Skeletal muscle tissue (tissue), 4 donors: ENCODE data around the gene USP50. TPM values are rescaled to one million over a fixed set of nuclear protein-coding genes. Genes with fewer than 3 reads are reported as not detected.
"Not testable (repeated sequence)": the region's sequence is repeated elsewhere in the genome, so short reads cannot be mapped to it uniquely, and the experiment has no call there.

ENCODE experiments used
- H3K27ac ChIP-seq: one replicate; pipeline ENCODE4 v1.7.0; 2013; ENCODE audit warnings: mild to moderate bottlenecking, low read depth, low read length, inconsistent platforms
- H3K27me3 ChIP-seq, 3 donors: one replicate each; pipeline ENCODE4 v1.7.0; 2013; ENCODE audit warnings: low read length in 3 of 3; ENCODE audit not compliant: control insufficient read depth in 3 of 3, insufficient read depth in 3 of 3
- H3K36me3 ChIP-seq, 3 donors: one replicate each; pipeline ENCODE4 v1.7.0; 2013; ENCODE audit warnings: low read length in 3 of 3; ENCODE audit not compliant: control insufficient read depth in 3 of 3, insufficient read depth in 3 of 3
- H3K4me1 ChIP-seq, 3 donors: one replicate each; pipeline ENCODE4 v1.7.0; 2013; ENCODE audit warnings: low read length in 3 of 3, mild to moderate bottlenecking in 3 of 3; ENCODE audit not compliant: control insufficient read depth in 3 of 3, insufficient read depth in 3 of 3
- H3K4me3 ChIP-seq, 3 donors: one replicate each; pipeline ENCODE4 v1.7.0; 2013; ENCODE audit warnings: low read length in 3 of 3
- H3K9ac ChIP-seq, 3 donors: one replicate each; pipeline ENCODE4 v1.7.0; 2013; ENCODE audit warnings: low read length in 3 of 3, mild to moderate bottlenecking in 3 of 3, moderate library complexity in 2 of 3, low read depth in 1 of 3
- H3K9me3 ChIP-seq, 3 donors: one replicate each; pipeline ENCODE4 v1.7.0; 2013; ENCODE audit warnings: low read length in 3 of 3; ENCODE audit not compliant: control insufficient read depth in 3 of 3
- total RNA-seq: library from RNA; depleted of rRNA; stranded (reverse); fragments of >200 nt; gene quantifications from one replicate; pipeline ENCODE4 v1.2.3, GENCODE V29; 2014
- donor health status: Osteomylitis.

USP50 gene
- total RNA-seq, 1 donor from 2014 or later, result not detected

- Histone ChIP-seq H3K27ac (no peak overlapping the region), H3K9ac (no peak overlapping the region), H3K36me3 (no peaks in the 10 kb centered on the region), H3K4me3 (no peak overlapping the region), H3K4me1 (no peaks in the 10 kb centered on the region), H3K9me3 (peaks cover 0 to 3% (median 3%) of the 10 kb centered on the region in 3 donors), H3K27me3 (no peaks in the 10 kb centered on the region)
Measured at GRCh38 chr15:50513001-50513400, 33.5 kb downstream of the USP50 start.

- H3K9me3 ChIP-seq, result no peaks in the 10 kb centered on the region
- H3K9ac ChIP-seq, result no peak overlapping the region
- H3K27ac ChIP-seq, result no peak overlapping the region
- H3K27me3 ChIP-seq, result no peaks in the 10 kb centered on the region
- no peak overlapping the region for H3K4me3 ChIP-seq
- no peaks in the 10 kb centered on the region for H3K4me1 ChIP-seq
- peaks cover 0 to 13% (median 2%) of the 10 kb centered on the region in 3 donors for H3K36me3 ChIP-seq
Measured at GRCh38 chr15:50506121-50506520, 40.3 kb downstream of the USP50 start.

GRCh38 chr15:50505656-50506055 is 40.8 kb downstream of the USP50 start:
- H3K36me3 ChIP-seq, result peaks cover 2 to 13% (median 3%) of the 10 kb centered on the region in 3 donors
- not testable (repeated sequence) for H3K9ac ChIP-seq, H3K27me3 ChIP-seq, H3K27ac ChIP-seq, H3K4me1 ChIP-seq, H3K9me3 ChIP-seq, H3K4me3 ChIP-seq

- H3K4me3 ChIP-seq, result no peak overlapping the region
- H3K4me1 ChIP-seq, result no peaks in the 10 kb centered on the region
- no peaks in the 10 kb centered on the region for H3K9me3 ChIP-seq
- H3K36me3 ChIP-seq, result peaks cover 7 to 25% (median 24%) of the 10 kb centered on the region in 3 donors
- H3K9ac ChIP-seq, result no peak overlapping the region
- H3K27ac ChIP-seq, result no peak overlapping the region
- H3K27me3 ChIP-seq, result no peaks in the 10 kb centered on the region
Measured at GRCh38 chr15:50503144-50503543, 43.3 kb downstream of the USP50 start.

GRCh38 chr15:50501815-50502214 is 44.7 kb downstream of the USP50 start:
- Histone ChIP-seq H3K9me3 (no peaks in the 10 kb centered on the region), H3K9ac (no peak overlapping the region), H3K27ac (no peak overlapping the region), H3K4me1 (no peaks in the 10 kb centered on the region), H3K4me3 (no peak overlapping the region), H3K27me3 (no peaks in the 10 kb centered on the region), H3K36me3 (peaks cover 10 to 31% (median 27%) of the 10 kb centered on the region in 3 donors)

GRCh38 chr15:50500352-50500751 is 46.1 kb downstream of the USP50 start:
- Histone ChIP-seq H3K27ac (no peak overlapping the region), H3K4me3 (no peak overlapping the region), H3K9me3 (no peaks in the 10 kb centered on the region), H3K9ac (no peak overlapping the region), H3K27me3 (no peaks in the 10 kb centered on the region), H3K4me1 (no peaks in the 10 kb centered on the region), H3K36me3 (peaks cover 21 to 39% (median 39%) of the 10 kb centered on the region in 3 donors)

- H3K9ac ChIP-seq, result no peak overlapping the region
- no peak overlapping the region for H3K27ac ChIP-seq
- no peaks in the 10 kb centered on the region for H3K27me3 ChIP-seq
- no peaks in the 10 kb centered on the region for H3K4me1 ChIP-seq
- H3K9me3 ChIP-seq, result no peaks in the 10 kb centered on the region
- H3K36me3 ChIP-seq, result peaks cover 35 to 64% (median 56%) of the 10 kb centered on the region in 3 donors
- H3K4me3 ChIP-seq, result no peak overlapping the region
Measured at GRCh38 chr15:50496692-50497091, 49.8 kb downstream of the USP50 start.

- not testable (repeated sequence) for H3K9ac ChIP-seq, H3K9me3 ChIP-seq, H3K4me3 ChIP-seq, H3K4me1 ChIP-seq, H3K27ac ChIP-seq, H3K27me3 ChIP-seq
- peaks cover 43 to 71% (median 71%) of the 10 kb centered on the region in 3 donors for H3K36me3 ChIP-seq
Measured at GRCh38 chr15:50494547-50494946, 51.9 kb downstream of the USP50 start.

GRCh38 chr15:50493625-50494024 is 52.8 kb downstream of the USP50 start:
- no peak overlapping the region for H3K27ac ChIP-seq
- no peak overlapping the region for H3K9ac ChIP-seq
- peaks cover 42 to 64% (median 62%) of the 10 kb centered on the region in 3 donors for H3K36me3 ChIP-seq
- H3K4me3 ChIP-seq, result no peak overlapping the region
- no peaks in the 10 kb centered on the region for H3K9me3 ChIP-seq
- no peaks in the 10 kb centered on the region for H3K27me3 ChIP-seq
- no peaks in the 10 kb centered on the region for H3K4me1 ChIP-seq

GRCh38 chr15:50487287-50487686 is 59.2 kb downstream of the USP50 start:
- Histone ChIP-seq H3K9ac (no peak overlapping the region), H3K36me3 (peaks cover 25 to 59% (median 41%) of the 10 kb centered on the region in 3 donors), H3K27ac (no peak overlapping the region), H3K4me1 (no peaks in the 10 kb centered on the region), H3K9me3 (no peaks in the 10 kb centered on the region), H3K4me3 (no peak overlapping the region), H3K27me3 (no peaks in the 10 kb centered on the region)

- Histone ChIP-seq H3K27ac (no peak overlapping the region), H3K9ac (no peak overlapping the region), H3K4me3 (no peak overlapping the region), H3K36me3 (peaks cover 15 to 54% (median 36%) of the 10 kb centered on the region in 3 donors), H3K9me3 (no peaks in the 10 kb centered on the region), H3K4me1 (no peaks in the 10 kb centered on the region), H3K27me3 (no peaks in the 10 kb centered on the region)
Measured at GRCh38 chr15:50485389-50485788, 61.1 kb downstream of the USP50 start.
